ENCODE results near the gene SETD1B. TPM values are rescaled to one million over a fixed set of nuclear protein-coding genes. Genes with fewer than 3 reads are reported as not detected.

SETD1B gene
- total RNA-seq, 1 experiment from 2014 or later: 32.2 TPM

- no peak overlapping the region for H3K4me3 Mint-ChIP-seq (ENCODE audit: low read depth, unreplicated experiment)
- CTCF ChIA-PET: interaction anchor here (0.6 to 4.2 kb wide), 3 partner anchors 15 to 227 kb away, joined by 3 to 25 read pairs (median 9); partner anchors contain the start of gene RHOF
- no peak for TF ChIP-seq CTCF (IDR thresholded peaks at IDR 0.05; ENCODE audit: unreplicated experiment)
- intact Hi-C loops (cut with micrococcal nuclease; ENCODE audit: unreplicated experiment): no loop called here
- DNase-seq: no peak
- H3K4me1 Mint-ChIP-seq (ENCODE audit: low read depth, unreplicated experiment): peaks cover 23% of the 10 kb centered on the region
- no TSS peak for BruUV-seq (replicated peaks)
- peak overlapping the region; percentile 2 for H3K27ac Mint-ChIP-seq (ENCODE audit: unreplicated experiment)
- H3K9me3 Mint-ChIP-seq (ENCODE audit: low read depth, unreplicated experiment): no peaks in the 10 kb centered on the region
- no peaks in the 10 kb centered on the region for H3K27me3 Mint-ChIP-seq (ENCODE audit: unreplicated experiment)
- peaks cover 77% of the 10 kb centered on the region for H3K36me3 Mint-ChIP-seq (ENCODE audit: insufficient read depth, unreplicated experiment)
These were observed 25.0 kb upstream of the SETD1B start for GRCh38 chr12:121778567-121779421.

DNA sequence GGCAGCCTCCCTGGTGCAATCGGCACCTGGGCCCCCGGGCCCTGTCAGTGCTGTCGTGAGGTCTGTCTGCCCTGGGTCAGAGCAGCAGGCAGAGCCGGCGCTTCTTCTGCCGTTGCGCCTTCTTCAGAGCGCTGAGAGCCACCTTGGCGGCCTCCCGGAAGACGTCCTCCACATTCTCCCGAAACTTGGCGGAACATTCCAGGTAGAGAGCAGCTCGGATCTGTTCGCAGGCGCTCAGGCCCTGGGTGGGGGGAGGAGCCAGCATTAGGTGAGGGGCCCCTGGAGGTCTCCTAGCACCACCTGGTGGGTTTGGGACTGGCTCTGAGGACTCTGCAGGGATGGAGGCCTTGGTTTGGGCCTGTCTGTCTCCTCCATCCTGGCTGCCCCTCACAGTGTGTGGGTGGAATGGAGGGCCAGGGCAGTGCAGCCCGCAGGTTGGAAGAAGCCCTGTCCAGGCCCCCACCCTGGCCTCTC is 24.4 kb upstream of the SETD1B start:
- no peak for DNase-seq
- no peak for TF ChIP-seq CTCF (IDR thresholded peaks at IDR 0.05; ENCODE audit: unreplicated experiment)
- Mint-ChIP-seq H3K4me3 (ENCODE audit: low read depth, unreplicated experiment) (no peak overlapping the region), H3K27ac (ENCODE audit: unreplicated experiment) (no peak overlapping the region), H3K27me3 (ENCODE audit: unreplicated experiment) (no peaks in the 10 kb centered on the region), H3K36me3 (ENCODE audit: insufficient read depth, unreplicated experiment) (peaks cover 77% of the 10 kb centered on the region), H3K4me1 (ENCODE audit: low read depth, unreplicated experiment) (peaks cover 29% of the 10 kb centered on the region), H3K9me3 (ENCODE audit: low read depth, unreplicated experiment) (no peaks in the 10 kb centered on the region)
- CTCF ChIA-PET: interaction anchor here (0.6 to 4.2 kb wide), 2 partner anchors 15 to 227 kb away, joined by 3 to 25 read pairs; partner anchors contain the start of gene RHOF
- intact Hi-C loops (cut with micrococcal nuclease; ENCODE audit: unreplicated experiment): no loop called here
- no TSS peak for BruUV-seq (replicated peaks)

DNA sequence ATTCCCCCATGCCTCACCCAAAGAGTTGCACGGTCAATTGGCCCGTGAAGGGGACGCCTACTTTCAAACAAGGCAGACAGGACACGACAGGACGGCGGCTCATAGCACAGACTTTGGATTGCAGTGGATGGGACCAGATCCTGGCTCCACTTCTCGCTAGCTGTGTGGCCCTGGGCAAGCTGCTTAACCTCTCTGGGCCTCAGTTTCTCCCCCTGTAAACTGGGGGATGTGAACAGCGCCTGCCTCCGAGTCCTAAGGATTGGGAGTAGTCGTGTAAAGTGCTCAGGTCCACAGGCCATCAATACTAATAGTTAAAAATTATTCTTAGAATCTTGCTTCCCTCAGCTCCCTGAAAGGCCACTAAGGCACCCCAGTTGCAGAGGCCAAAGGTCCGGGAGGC is 23.4 kb upstream of the SETD1B start:
- no peak for TF ChIP-seq CTCF (IDR thresholded peaks at IDR 0.05; ENCODE audit: unreplicated experiment)
- Mint-ChIP-seq H3K36me3 (ENCODE audit: insufficient read depth, unreplicated experiment) (peaks cover 76% of the 10 kb centered on the region), H3K4me3 (ENCODE audit: low read depth, unreplicated experiment) (no peak overlapping the region), H3K27ac (ENCODE audit: unreplicated experiment) (no peak overlapping the region), H3K4me1 (ENCODE audit: low read depth, unreplicated experiment) (peaks cover 37% of the 10 kb centered on the region), H3K27me3 (ENCODE audit: unreplicated experiment) (no peaks in the 10 kb centered on the region), H3K9me3 (ENCODE audit: low read depth, unreplicated experiment) (no peaks in the 10 kb centered on the region)
- CTCF ChIA-PET: interaction anchor here (1.0 kb wide), 1 partner anchor 154 kb away, joined by 3 read pairs; the partner anchor contains the start of gene ORAI1
- intact Hi-C loops (cut with micrococcal nuclease; ENCODE audit: unreplicated experiment): no loop called here
- no TSS peak for BruUV-seq (replicated peaks)
- DNase-seq: no peak

GRCh38 chr12:121781484-121781997 is 22.3 kb upstream of the SETD1B start:
- BruUV-seq (replicated peaks): no TSS peak
- intact Hi-C loops (cut with micrococcal nuclease; ENCODE audit: unreplicated experiment): no loop called here
- Mint-ChIP-seq H3K27ac (ENCODE audit: unreplicated experiment) (peak overlapping the region; percentile 8), H3K4me1 (ENCODE audit: low read depth, unreplicated experiment) (peaks cover 40% of the 10 kb centered on the region), H3K9me3 (ENCODE audit: low read depth, unreplicated experiment) (no peaks in the 10 kb centered on the region), H3K36me3 (ENCODE audit: insufficient read depth, unreplicated experiment) (peaks cover 80% of the 10 kb centered on the region), H3K27me3 (ENCODE audit: unreplicated experiment) (no peaks in the 10 kb centered on the region), H3K4me3 (ENCODE audit: low read depth, unreplicated experiment) (no peak overlapping the region)
- no peak for DNase-seq
- TF ChIP-seq CTCF (IDR thresholded peaks at IDR 0.05; ENCODE audit: unreplicated experiment): no peak
- CTCF ChIA-PET: interaction anchor here (0.5 to 1.6 kb wide), 6 partner anchors 10 to 485 kb away, joined by 3 to 6 read pairs (median 4); partner anchors contain the start of gene ORAI1

Data from Calu3 (cell line).